Activated CD4-positive, alpha-beta T cell treated with anti-CD3 and anti-CD28 coated beads for 1 hour (primary cell): Measurements from ENCODE around the gene MKRN2.
"Not testable (repeated sequence)": the region's sequence is repeated elsewhere in the genome, so short reads cannot be mapped to it uniquely, and the experiment has no call there.

Source experiments
- DNase-seq: peaks from one replicate; pipeline ENCODE4 v3.0.0-alpha.2; 2020

The MKRN2 gene

DNA sequence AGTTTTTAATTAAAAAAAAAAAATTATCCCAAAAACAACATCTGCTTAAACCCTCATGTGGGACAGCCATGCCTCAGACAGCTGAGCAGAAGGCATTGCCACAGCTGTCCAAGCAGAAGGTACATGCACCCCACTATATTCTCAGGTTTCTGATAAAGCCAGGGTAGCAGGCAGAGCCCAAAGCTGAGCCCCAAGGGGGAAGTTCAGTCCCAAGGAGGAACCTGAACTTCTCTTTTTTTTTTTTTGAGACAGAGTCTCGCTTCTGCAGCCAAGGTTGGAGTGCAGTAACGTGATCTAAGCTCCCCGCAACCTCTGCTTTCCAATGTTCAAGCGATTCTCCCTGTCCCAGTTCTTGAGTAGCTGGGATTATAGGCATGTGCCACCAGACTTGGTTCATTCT, 33.2 kb downstream of the MKRN2 start:
- no peak for DNase-seq

DNA sequence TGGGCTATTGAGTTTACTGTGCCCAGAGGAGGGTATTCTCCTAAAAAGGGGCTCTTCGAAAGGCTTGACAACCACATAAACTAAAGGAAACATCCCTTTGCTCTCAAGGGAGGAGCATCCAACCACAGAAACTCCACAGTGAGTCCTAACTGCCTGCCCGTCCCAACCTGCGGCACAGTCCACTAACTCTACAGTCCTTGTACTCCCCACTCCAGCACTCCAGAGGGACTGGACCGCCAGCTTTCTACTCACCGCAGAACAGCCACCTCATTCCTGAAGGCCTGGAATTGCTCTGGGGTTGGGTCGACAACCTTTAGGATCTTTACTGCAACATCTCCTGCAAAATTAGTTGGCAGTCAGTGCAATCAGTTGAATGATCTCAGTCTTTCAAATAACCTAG, 34.6 kb downstream of the MKRN2 start:
- DNase-seq: no peak

DNA sequence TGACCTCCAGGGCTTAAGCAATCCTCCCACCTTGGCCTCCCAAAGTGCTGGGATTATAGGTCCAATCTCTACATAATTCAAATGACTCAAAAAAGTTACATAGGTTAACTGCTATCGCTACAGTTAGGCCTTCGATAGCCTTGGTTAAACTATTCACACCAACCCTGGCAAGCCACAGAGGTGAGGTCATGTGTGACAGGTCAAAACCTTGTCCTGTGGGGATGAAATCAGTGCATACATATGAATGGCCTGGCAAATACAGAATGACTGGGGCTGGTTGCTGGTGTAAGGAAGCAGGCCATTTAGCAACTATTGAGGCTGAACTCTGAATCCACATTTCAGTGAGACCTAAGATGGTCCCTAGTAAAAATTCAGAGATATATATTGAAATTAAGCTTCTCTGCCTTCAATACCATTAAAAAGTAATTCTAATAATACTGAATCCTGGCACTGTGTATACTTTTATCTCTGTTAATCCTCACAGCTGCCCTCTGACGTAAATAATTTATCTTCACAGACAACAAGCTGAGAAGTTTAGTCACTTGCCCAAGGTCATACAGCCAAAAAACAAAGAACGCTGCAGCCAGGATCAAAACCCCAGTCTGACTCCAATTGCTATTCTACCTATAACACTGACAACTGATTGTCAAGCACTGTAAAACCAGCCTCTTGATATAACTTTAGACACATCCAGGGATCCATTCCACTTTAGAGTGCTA, 35.3 kb downstream of the MKRN2 start:
- no peak for DNase-seq

DNA sequence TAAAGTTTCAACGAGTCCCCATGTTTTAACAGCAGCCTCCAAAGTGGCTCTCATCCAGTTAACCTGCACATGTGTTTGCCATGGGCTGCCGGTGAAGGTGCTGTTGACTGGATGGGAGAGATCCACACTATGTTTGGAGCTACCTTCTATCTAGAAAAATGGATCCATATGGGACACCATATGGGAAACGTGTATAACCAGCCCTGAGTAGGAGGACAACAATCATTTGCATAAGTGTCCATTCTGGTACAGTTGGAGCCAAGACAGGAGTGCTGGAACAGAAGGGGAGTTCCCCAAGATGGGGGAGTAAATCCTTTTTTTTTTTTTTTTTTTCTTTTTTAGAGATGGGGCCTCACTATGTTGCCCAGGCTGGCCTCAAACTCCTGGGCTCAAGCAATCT, 36.6 kb downstream of the MKRN2 start:
- DNase-seq: no peak

DNA sequence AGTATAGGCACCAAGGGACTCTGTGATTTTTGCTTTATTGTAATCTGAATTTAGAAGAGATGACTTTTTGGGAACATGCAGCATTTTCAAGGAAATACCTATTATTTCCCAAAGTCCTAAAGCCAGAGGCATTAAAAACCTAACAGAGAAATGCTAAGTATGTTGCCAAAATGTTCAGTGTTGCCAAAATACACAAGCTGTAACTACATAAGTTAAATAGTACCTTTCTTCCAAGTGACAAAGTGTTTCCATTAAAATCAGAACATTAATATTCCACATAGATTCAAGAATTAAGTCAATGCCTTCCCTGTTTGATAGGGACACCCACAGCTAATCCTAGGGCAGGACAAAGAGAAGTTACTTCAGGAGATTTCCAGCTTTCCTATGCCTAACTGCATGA, 42.0 kb downstream of the MKRN2 start:
- DNase-seq: no peak

DNA sequence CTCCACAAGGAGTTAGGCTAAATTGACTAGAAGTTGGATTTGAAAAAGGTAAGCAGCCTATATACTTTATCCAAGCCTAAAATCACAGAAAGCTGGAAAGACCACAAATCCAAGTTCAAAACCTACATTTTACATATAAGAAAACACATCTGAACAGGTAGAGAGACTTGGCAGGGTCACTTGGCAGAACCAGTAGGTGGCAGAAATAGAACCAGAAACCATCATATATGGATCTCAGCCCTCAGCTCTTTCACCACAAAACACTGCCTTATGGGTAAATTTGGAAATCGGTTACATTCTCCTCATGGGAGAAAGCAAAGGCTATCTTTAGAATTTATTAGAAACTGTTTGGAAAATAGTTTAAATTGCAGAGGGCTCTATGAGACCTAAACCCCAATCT, 44.2 kb downstream of the MKRN2 start:
- DNase-seq: no peak

DNA sequence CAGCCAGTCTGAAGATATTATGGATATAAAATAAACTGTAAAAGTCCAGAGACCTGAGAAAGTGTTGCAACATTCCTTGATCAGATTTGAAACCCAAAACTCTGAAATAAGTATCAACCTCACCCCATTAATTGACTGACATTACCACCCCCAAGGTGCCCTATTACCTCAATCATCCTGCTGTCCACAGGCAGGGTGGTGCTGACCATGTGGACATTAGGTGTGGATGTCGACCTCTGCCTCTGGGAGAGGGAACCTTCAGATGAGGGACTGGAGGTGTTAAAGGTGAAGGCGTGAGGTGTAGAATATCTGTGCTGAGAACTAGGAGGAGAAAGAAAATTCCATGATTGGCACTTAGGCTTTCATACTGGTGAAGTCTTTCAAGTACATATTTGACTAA, 47.1 kb downstream of the MKRN2 start:
- no peak for DNase-seq

DNA sequence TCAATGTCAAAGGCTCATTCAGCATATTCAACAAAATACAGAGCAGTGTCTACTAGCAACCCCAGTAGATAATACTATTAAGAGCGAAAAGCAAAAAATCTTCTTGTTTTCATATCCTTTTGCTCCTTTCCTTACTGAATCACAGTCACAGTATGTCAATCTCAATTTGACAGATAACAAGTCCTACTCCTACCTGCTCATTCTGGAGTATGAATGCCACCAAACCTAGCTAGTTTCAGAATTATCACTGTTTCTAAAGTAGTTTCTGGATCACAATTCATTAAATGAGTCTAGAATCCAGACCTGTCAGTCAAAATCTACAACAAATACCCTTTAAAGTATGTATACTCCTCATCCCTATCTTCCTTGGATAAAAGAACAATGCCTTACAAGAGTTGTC, 51.5 kb downstream of the MKRN2 start:
- DNase-seq: no peak

DNA sequence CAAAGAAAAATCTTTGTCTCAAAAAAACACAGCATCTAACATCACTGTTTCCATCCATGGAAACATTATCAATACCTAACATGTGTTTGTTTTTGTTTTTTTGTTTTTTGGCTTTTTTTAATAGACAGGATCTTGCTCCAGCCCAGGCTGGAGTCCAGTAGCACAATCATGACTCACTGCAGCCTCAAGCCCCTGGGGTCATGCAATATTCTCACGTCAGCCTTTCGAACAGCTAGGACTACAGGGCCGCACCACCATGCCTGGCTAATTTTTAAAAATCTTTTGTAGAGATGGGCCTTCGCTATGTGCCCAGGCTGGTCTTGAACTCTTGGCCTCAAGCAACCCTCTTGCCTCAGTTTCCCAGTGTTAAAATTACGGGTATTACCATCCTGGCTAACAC, 54.2 kb downstream of the MKRN2 start:
- no peak for DNase-seq

DNA sequence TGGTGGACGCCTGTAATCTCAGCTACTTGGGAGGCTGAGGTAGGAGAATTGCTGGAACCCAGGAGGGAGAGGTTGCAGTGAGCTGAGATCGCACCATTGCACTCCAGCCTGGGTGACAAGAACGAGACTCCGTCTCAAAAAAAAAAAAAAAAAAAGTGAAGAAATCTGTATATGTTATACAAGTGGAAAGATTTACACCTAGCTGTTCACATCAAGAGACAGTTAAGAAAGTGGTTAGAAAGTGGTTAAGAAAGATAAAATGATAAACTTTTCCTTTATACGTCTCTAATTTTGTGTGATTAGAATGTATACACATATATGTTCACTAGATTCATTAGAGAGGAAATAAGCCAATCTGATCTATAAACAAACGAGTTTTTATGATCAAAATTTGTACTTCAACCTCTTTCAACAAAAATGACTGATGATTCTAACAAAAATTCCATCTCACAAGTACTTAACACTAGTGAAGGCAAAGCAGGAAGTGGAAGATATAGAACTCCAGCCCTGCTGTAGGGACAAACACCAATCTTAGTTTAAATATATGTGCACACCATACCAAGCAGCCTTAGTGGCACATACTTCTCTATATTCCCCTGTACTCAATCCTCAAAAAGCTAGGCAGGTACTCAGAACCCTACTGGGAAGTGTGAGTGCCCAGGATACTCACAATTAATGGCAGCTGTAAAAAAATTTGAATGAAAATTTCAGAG, 55.8 kb downstream of the MKRN2 start:
- no peak for DNase-seq

DNA sequence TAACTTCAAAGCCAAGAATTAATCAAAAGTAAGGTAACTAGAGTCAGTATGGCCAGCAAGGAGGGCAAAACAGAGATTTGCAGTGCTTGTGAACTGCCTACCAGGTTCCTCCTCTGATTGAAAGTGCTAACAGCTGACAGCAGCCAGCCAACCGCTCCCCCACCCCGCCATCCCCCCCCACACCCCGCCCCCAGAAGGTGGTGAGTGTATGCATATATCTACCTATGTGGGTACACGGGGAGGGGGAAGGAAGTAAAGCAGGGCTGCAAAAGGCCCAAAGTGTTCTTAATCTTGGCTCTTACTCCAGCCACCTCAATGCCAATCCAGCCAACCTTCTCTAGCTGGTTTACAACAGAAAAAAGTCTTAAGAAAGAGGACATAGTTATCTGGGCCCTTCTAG, 56.4 kb downstream of the MKRN2 start:
- DNase-seq: no peak

DNA sequence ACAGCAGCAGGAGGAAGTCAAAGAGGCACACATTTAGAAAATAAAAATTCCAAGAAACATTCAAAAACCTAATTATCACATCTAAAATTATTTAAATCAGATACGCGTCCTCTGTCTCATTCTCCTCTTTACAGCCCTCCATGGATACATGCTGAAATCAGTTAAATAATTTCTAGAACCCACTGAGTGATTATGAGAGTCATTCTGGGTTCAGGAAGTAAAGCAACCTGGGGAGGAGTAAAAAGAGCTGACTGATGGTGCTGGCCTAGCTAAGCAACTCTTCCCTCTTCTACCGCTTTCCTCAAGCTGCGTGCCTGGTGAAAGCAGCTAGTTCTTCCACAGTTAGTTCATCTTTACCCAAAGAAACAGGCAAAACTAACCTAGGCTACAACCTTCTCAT, 58.4 kb downstream of the MKRN2 start:
- no peak for DNase-seq

DNA sequence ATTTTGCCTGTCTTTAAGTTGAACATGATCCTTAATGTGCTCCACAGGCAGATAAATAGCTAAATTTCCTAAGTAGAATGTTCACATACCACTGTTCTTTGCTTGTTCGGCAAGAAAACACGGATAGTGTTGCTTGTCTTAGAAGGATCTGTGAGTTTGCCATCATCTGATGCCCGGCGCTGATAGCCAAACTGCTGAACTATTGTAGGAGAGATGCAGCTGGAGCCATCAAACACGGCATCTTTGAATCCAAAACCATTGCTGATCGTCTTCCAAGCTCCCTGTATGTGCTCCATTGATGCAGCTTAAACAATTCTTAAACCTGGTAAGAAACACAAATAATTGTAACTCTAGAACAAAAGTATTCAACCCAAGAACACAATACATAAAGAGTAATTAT, 61.5 kb downstream of the MKRN2 start:
- no peak for DNase-seq

DNA sequence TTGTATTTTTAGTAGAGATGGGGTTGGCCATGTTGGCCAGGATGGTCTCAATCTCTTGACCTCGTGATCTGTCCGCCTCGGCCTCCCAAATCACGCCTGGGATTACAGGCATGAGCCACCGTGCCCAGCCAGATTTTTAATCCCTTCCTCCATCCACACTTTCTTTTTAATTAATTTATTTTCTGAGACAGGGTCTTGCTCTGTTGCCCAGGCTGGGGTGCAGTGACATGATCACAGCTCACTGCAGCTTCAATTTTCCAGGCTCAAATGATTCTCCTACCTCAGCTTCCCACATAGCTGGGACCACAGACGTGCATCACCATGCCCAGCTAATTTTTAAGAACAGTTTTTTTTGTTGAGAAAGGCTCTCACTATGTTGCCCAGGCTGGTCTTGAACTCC, 63.4 kb downstream of the MKRN2 start:
- no peak for DNase-seq

DNA sequence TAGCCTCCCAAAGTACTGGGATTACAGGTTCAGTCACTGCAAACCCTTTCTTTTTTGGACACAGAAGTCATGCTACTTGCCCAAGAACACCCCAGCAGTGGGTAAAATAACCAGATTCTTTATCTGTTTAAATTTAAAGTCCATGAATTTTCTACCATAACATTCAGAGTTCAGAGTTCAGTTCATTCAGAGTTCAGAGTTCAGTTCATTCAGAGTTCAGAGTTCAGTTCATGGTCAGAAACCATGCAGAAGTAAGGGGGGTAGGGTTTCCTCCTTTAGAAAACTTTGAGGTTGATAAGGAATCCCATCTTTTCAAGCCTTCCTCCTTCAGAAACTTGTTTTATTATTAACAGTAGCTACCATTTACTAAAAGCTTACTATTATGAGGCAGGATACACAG, 63.8 kb downstream of the MKRN2 start:
- no peak for DNase-seq

DNA sequence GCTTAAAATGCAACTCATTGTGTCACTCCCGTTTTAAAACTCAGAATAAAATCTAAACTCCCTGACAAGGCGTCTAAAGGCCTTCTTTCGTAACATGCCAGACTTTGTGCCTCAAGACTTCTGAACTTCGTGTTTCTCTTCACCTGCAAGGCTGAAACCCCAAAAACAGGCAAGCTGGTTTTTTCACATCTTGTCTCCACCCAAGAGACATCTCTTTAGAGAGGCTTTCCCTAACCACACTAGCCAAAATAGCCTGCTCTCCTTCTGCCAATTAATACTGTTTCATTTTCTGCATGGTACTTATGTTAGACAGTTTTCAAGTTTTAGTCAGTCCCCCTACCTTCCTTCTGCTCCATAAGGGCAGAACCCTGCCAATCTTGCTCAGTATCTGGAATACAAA, 65.4 kb downstream of the MKRN2 start:
- DNase-seq: no peak

DNA sequence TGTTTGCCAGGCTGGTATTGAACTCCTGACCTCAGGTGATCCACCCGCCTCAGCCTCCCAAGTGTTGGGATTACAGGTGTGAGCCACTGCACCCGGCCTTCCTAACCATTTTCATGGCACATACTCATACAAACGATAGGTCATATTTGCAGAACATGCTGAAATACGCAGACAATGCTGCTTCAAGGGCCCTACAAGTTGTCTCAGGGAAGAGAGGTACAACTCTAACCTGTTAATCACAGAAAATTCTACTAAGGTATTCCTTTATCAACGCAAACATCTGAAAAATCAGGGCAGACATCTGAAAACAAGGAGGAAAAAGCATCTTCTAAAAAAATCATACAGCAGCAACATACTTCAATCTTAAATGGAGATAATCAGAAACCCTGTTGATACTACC, 67.2 kb downstream of the MKRN2 start:
- DNase-seq: no peak

DNA sequence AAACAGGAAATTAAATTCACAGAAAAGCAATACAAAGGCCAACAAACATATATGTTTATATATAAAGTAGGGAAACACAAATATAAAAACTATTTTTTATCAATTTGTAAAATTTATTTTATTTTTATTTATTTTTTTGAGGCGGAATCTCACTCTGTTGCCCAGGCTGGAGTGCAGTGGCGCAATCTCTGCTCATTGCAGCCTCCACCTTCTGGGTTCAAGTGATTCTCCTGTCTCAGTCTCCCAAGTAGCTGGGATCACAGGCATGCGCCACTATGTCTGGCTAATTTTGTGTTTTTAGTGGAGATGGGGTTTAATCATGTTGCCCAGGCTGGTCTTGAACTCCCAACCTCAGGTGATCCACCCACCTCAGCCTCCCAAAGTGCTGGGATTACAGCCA, 68.1 kb downstream of the MKRN2 start:
- not testable (repeated sequence) for DNase-seq

DNA sequence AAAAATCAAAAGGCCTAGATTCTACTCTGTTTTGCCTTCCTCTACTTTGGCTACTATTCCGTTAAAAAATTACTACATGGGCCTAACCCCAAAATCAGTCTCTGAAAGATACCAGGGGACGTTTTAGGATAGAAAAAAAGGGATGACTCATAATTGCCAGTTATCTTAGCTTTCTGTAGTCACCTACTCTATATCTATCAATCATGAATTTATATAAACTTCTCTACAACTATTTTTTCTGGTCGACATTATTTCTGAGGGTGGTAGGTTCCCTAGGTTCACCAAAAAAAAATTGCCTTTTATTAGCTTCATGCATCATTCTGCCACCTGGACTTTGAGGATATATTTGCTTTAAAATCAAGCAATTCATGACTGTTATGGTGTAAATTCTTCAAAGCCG, 70.5 kb downstream of the MKRN2 start:
- no peak for DNase-seq

DNA sequence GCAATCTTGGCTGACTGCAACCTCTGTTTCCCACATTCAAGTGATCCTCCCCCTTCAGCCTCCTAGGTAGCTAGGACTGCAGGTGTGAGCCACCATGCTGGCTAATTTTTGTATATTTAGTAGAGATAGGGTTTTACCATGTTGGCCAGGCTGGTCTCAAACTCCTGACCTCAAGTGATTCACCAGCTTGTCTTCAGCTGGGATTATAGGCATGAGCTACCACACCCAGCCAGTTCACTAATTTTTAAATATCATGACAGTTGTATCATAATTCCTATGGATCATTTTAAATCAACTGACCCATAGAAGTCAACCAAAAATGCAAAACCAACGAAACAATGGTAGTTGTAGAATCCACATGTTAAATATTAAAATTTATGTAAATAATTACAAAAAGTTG, 71.9 kb downstream of the MKRN2 start:
- DNase-seq: no peak

DNA sequence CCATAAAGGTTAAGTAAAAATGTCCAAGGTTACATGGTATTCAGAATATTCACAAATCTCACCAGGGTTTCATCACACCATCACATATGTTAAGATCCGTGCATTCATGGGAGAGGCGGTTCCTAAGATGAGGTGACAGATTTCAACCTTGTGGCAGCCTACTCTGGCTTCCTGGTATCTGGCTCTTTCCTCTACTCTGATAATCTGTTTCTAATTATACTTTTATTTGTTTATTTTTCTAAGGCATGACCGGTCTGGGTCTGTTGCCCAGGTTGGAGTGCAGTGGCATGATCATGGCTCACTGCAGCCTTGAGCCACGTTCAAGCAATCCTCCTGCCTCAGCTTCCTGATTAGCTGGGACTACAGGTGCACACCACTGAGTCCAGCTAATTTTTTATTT, 72.7 kb downstream of the MKRN2 start:
- DNase-seq: no peak

DNA sequence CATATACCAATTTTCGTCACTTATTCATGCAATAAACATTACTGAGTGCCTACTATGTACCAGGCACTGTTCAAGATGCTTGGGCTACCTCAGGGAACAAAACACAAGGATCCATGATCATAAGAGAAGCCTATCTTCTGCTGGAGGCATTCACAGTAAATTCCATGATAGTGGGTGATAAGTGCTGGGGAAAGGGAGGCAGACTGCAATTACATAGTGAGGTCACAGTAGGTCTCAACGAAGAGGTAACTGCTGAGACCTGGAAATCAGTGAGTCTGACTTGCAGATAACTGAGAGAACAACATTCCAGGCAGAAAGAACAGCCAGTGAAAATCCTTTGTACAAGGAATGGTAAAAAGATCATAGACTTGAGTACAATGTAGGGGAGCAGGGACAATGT, 73.4 kb downstream of the MKRN2 start:
- no peak for DNase-seq

DNA sequence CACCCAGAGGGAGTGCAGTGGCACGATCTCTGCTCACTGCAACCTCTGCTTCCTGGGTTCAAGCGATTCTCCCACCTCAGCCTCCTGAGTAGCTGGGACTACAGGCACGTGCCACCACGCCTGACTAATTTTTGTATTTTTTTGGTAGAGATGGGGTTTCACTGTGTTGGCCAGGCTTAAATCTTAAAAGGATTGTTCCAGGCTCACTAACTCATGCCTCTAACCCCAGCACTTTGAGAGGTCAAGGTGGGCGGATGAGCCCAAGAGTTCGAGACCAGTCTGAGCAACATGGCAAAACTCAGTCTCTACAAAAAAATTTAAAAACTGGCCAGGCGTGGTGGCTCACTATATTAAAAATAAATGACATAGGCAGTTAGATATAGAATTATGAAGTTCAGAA, 74.0 kb downstream of the MKRN2 start:
- DNase-seq: not testable (repeated sequence)

DNA sequence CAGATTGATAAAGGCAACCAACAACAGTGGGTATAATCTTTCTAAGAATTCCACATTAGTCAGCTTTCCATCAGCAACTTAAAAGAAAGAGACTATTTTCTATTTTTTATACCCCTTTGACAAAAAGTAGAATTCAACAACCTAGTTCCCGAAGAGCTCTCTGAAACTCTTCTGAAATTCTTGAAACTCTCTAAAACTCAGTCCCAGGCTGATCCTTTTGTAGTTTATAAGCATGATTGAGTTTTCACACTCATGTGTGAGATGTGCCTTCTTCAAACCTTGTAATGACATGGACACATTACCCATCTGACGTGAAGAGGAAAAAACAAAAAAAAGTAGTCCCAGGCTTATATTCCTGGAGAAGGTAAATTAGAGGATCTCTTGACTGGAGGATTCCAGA, 75.6 kb downstream of the MKRN2 start:
- DNase-seq: no peak

DNA sequence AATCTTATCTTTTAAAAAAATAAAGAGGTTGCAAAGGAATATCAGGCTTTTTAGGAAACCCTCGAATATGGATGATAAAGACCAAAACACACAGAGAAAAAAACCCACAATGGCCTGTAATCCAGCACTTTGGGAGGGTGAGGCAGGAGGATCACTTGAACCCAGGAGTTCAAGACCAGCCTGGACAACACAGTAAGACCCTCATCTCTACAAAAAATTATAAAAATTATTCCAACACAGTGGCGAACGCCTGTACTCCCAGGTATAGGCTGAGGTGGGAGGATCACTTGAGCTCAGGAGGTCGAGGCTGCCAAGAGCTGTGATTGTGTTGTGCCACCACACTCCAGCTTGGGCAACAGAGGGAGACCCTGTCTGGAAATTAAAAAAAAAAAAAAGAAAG, 76.2 kb downstream of the MKRN2 start:
- no peak for DNase-seq
